K562 (cell line): ENCODE data around the gene CRY2. TPM values are rescaled to one million over a fixed set of nuclear protein-coding genes. Genes with fewer than 3 reads are reported as not detected.

Experiments
- ATF7 ChIP-seq: fragments of 450-650 bp; IDR thresholded peaks from 2 replicates; pipeline ENCODE4 v1.7.1; 2014; ENCODE audit warnings: mild to moderate bottlenecking, moderate library complexity
- CBX1 ChIP-seq: sonication (generic); IDR thresholded peaks from 2 replicates; pipeline ENCODE4 v1.6.1; 2016; ENCODE audit warnings: antibody characterized with exemption, low read depth, mild to moderate bottlenecking
- EWSR1 ChIP-seq: fragments of 450-650 bp; IDR thresholded peaks from 2 replicates; pipeline ENCODE4 v1.6.1; 2018; ENCODE audit warnings: borderline replicate concordance, mild to moderate bottlenecking, low read depth, moderate library complexity; ENCODE audit not compliant: partially characterized antibody
- FOXP1 ChIP-seq: sonication (generic); formaldehyde crosslinking; IDR thresholded peaks from 2 replicates; pipeline ENCODE4 v1.8.0; 2022; ENCODE audit warnings: mild to moderate bottlenecking, missing genetic modification reagents
- GMEB1 ChIP-seq: fragments of 250-450 bp; sonication (Bioruptor Pico); IDR thresholded peaks from 2 replicates; pipeline ENCODE4 v1.4.0; 2020; ENCODE audit warnings: mild to moderate bottlenecking
- HNRNPL ChIP-seq: fragments of 200-400 bp; formaldehyde crosslinking; IDR thresholded peaks from 2 replicates; pipeline ENCODE4 v1.6.1; 2017; ENCODE audit warnings: low read depth, mild to moderate bottlenecking, low read length
- MITF ChIP-seq: IDR thresholded peaks from 2 replicates; pipeline ENCODE4 v1.6.1; 2014; ENCODE audit warnings: antibody characterized with exemption
- POLR3A ChIP-seq: IDR thresholded peaks from 2 replicates; pipeline ENCODE4 v1.6.1; 2011; ENCODE audit warnings: borderline replicate concordance, mild to moderate bottlenecking, moderate library complexity; ENCODE audit not compliant: insufficient read length, insufficient read depth; ENCODE audit errors: extremely low read depth
- SIN3A ChIP-seq, 2 experiments: fragments of 150-350 bp in 1 of 2; IDR thresholded peaks; 2 replicates each; pipeline ENCODE4 v1.6.1; 2011 to 2016; ENCODE audit warnings: borderline replicate concordance in 2 of 2, low read depth in 2 of 2, low read length in 2 of 2, mild to moderate bottlenecking in 2 of 2, moderate library complexity in 2 of 2; ENCODE audit not compliant: control insufficient read depth in 1 of 2
- SLC30A9 ChIP-seq: fragments of 250-450 bp; sonication (Bioruptor Pico); IDR thresholded peaks from 2 replicates; pipeline ENCODE4 v1.8.0; 2022; ENCODE audit warnings: mild to moderate bottlenecking, moderate library complexity
- SMAD4 ChIP-seq: fragments of 250-450 bp; sonication (Bioruptor Pico); conservative IDR thresholded peaks from 2 replicates; pipeline ENCODE4 v1.8.0; 2021; ENCODE audit warnings: inconsistent platforms, mild to moderate bottlenecking, moderate library complexity
- SMARCA5 ChIP-seq: fragments of 450-650 bp; IDR thresholded peaks from 2 replicates; pipeline ENCODE4 v1.6.1; 2016
- STAT5A ChIP-seq: IDR thresholded peaks from 2 replicates; pipeline ENCODE4 v1.6.1; 2012; ENCODE audit warnings: low read length, inconsistent platforms, borderline replicate concordance
- ZNF133 ChIP-seq: fragments of 250-450 bp; sonication (Bioruptor Pico); IDR thresholded peaks from 2 replicates; pipeline ENCODE4 v1.4.0; 2020; ENCODE audit warnings: mild to moderate bottlenecking
- ZNF165 ChIP-seq: fragments of 250-450 bp; sonication (Bioruptor Pico); IDR thresholded peaks from 2 replicates; pipeline ENCODE4 v1.4.0; 2020; ENCODE audit warnings: borderline replicate concordance
- ZNF232 ChIP-seq: sonication (generic); formaldehyde crosslinking; IDR thresholded peaks from 2 replicates; pipeline ENCODE4 v1.8.0; 2022; ENCODE audit warnings: mild to moderate bottlenecking, missing genetic modification reagents
- ZNF584 ChIP-seq: fragments of 200-800 bp; sonication (Bioruptor generic); IDR thresholded peaks from 2 replicates; pipeline ENCODE4 v1.6.1; 2016; ENCODE audit warnings: low read depth, mild to moderate bottlenecking, missing genetic modification characterization, missing compliant biosample characterization
- ZNF609 ChIP-seq: sonication (generic); formaldehyde crosslinking; IDR thresholded peaks from 2 replicates; pipeline ENCODE4 v1.8.1; 2023; ENCODE audit warnings: missing genetic modification reagents, mild to moderate bottlenecking, borderline replicate concordance
- ZNF766 ChIP-seq: fragments of 200-800 bp; sonication (Bioruptor generic); conservative IDR thresholded peaks from 2 replicates; pipeline ENCODE4 v1.6.1; 2016; ENCODE audit warnings: missing genetic modification characterization, missing compliant biosample characterization
- polyA plus RNA-seq, 8 experiments: library from polyadenylated mRNA; depleted of rRNA in 4 of 8; stranded (reverse) in 5 of 8; unstranded in 3 of 8; fragments of >200 nt; fragmentation: Nextera tagmentation in 2 of 8; fragmentation: Illumina TruSeq in 1 of 8; extraction: Ambion mirVana in 2 of 8; extraction: Trizol in 1 of 8; gene quantifications; 2 replicates each; pipeline versions ENCODE4 v1.2.1 to v1.2.3, GENCODE V29; 2011 to 2014; ENCODE audit warnings: inconsistent platforms in 1 of 8, missing spikeins in 1 of 8
- total RNA-seq, 7 experiments: library from RNA; depleted of rRNA in 6 of 7; stranded (reverse); fragments of >200 nt in 6 of 7; fragmentation: Illumina TruSeq in 2 of 7; extraction: Trizol in 2 of 7; gene quantifications; 2 replicates each; pipeline versions ENCODE4 v1.2.1 to v1.2.3, GENCODE V29; 2011 to 2021; ENCODE audit warnings: low replicate concordance in 1 of 7

Gene CRY2
- total and polyA plus RNA-seq, 9 of the 15 experiments (the other 6 are each of a cell fraction or from before 2014, with no cell fraction given), result 2.3 to 23.9 (median 14.8) TPM

GRCh38 chr11:45846974-45847910, at the start of gene CRY2 (continued):
- TF ChIP-seq ZNF232 (CRISPR knock-in tag) (peak; percentile 86; the same call in 1 of the 2 replicates), ZNF584 (no peak), FOXP1 (peak; percentile 99), HNRNPL (peak; percentile 7; the same call in 1 of the 2 replicates), STAT5A (no peak), POLR3A (no peak), SIN3A (IDR thresholded peaks at IDR 0.05; ENCODE audit: borderline replicate concordance in 2 of 2, control insufficient read depth in 1 of 2, low read depth in 2 of 2, low read length in 2 of 2) (peak in 1 of 2 experiments; percentile 61; a peak in 1 of 4 replicates), ATF7 (peak; percentile 82), SMARCA5 (no peak), ZNF133 (CRISPR knock-in tag) (no peak), ZNF609 (0 out of 2 replicates have a peak, but pooled peaks have one; percentile 28), SMAD4 (peak; percentile 84), ZNF766 (CRISPR knock-in tag) (no peak), CBX1 (peak; percentile 66; the same call in 1 of the 2 replicates), EWSR1 (no peak), MITF (no peak), ZNF165 (CRISPR knock-in tag) (no peak), GMEB1 (no peak), SLC30A9 (no peak)
